ENCODE measurements around the gene RNF115.

- TF ChIP-seq CTCF (conservative IDR thresholded peaks at IDR 0.05) = no peak
- TF ChIP-seq EZH2 (IDR thresholded peaks at IDR 0.05; ENCODE audit: low read depth) = no peak
These were observed 35.7 kb upstream of the RNF115 start for GRCh38 chr1:145859491-145860023.
